NCI-H1092 (cell line): Measurements from ENCODE around the gene CLK1.
"Not testable (repeated sequence)": the region's sequence is repeated elsewhere in the genome, so short reads cannot be mapped to it uniquely, and the experiment has no call there.

Experiments
- DNase-seq: peaks from one replicate; lab custom pipeline; 2025; lab: John Stamatoyannopoulos, UW

The CLK1 gene

GRCh38 chr2:200864176-200865034 lies at the start of gene CLK1:
Gene CLK1, minus strand, starts transcription at chr2:200864658. Its CDS starts 2,796 bp downstream, at chr2:200861862.
- peak; percentile 77 for DNase-seq

- no peak for DNase-seq
These were observed 49.2 kb upstream of the CLK1 start for GRCh38 chr2:200913654-200914053.

- no peak for DNase-seq
These were observed 45.5 kb upstream of the CLK1 start for GRCh38 chr2:200909958-200910357.

GRCh38 chr2:200905618-200906296 lies 41.3 kb upstream of the CLK1 start:
- peak; percentile 1 for DNase-seq

GRCh38 chr2:200901459-200902072 lies 37.1 kb upstream of the CLK1 start:
- peak; percentile 6 for DNase-seq

GRCh38 chr2:200899482-200899881 lies 35.0 kb upstream of the CLK1 start:
- DNase-seq, result no peak

- peak; percentile 93 for DNase-seq
These were observed 24.5 kb upstream of the CLK1 start, which contains the start of the genes NIF3L1 and PPIL3 for GRCh38 chr2:200888704-200889625. Gene NIF3L1, plus strand, starts transcription at chr2:200889371. Its CDS starts 2,573 bp downstream, at chr2:200891944. Gene PPIL3, minus strand, starts transcription at chr2:200889077. Its CDS starts 1,462 bp downstream, at chr2:200887615.

GRCh38 chr2:200881715-200882249 lies 17.3 kb upstream of the CLK1 start:
- not testable (repeated sequence) for DNase-seq

- DNase-seq, result no peak
These were observed 13.9 kb upstream of the CLK1 start for GRCh38 chr2:200878289-200878880.

- no peak for DNase-seq
These were observed 13.0 kb upstream of the CLK1 start for GRCh38 chr2:200877443-200877842.

GRCh38 chr2:200873560-200873959 lies 9.1 kb upstream of the CLK1 start:
- DNase-seq, result no peak

- no peak for DNase-seq
These were observed 6.7 kb upstream of the CLK1 start for GRCh38 chr2:200871151-200871550.

GRCh38 chr2:200869014-200869413 lies 4.6 kb upstream of the CLK1 start:
- DNase-seq, result no peak

GRCh38 chr2:200863782-200864175 lies 679 bp downstream of the CLK1 start:
- DNase-seq, result no peak

GRCh38 chr2:200862532-200863000 lies 1.9 kb downstream of the CLK1 start:
- DNase-seq, result no peak

GRCh38 chr2:200861617-200862155 lies 2.8 kb downstream of the CLK1 start:
- no peak for DNase-seq

- no peak for DNase-seq
These were observed 4.2 kb downstream of the CLK1 start for GRCh38 chr2:200860092-200860795.

- DNase-seq, result no peak
These were observed 7.7 kb downstream of the CLK1 start for GRCh38 chr2:200856806-200857205.

- no peak for DNase-seq
These were observed 11.9 kb downstream of the CLK1 start for GRCh38 chr2:200852605-200853004.
